HepG2 (cell line): ENCODE results near the gene PPP4C. TPM values are rescaled to one million over a fixed set of nuclear protein-coding genes. Genes with fewer than 3 reads are reported as not detected.

Source experiments
- ATF1 ChIP-seq: IDR thresholded peaks from 2 replicates; pipeline ENCODE4 v1.6.1; 2016; ENCODE audit warnings: mild to moderate bottlenecking, control low read depth
- ATF7-NPFF ChIP-seq: sonication (generic); formaldehyde crosslinking; IDR thresholded peaks from 2 replicates; pipeline ENCODE4 v1.8.1; 2023; ENCODE audit warnings: mild to moderate bottlenecking, low read depth, missing genetic modification reagents, moderate library complexity
- CEBPG ChIP-seq: IDR thresholded peaks from 2 replicates; pipeline ENCODE4 v1.6.1; 2016
- FOXO4 ChIP-seq: sonication (generic); formaldehyde crosslinking; conservative IDR thresholded peaks from 2 replicates; pipeline ENCODE4 v1.8.1; 2023; ENCODE audit warnings: missing genetic modification reagents
- PAXIP1 ChIP-seq: sonication (generic); formaldehyde crosslinking; conservative IDR thresholded peaks from 2 replicates; pipeline ENCODE4 v1.4.0; 2020; ENCODE audit warnings: mild to moderate bottlenecking, missing genetic modification reagents, moderate library complexity
- REST ChIP-seq, 2 experiments: IDR thresholded peaks; 2 replicates each; pipeline ENCODE4 v1.6.1; 2011 to 2012; ENCODE audit warnings: low read length in 2 of 2, borderline replicate concordance in 1 of 2, low read depth in 1 of 2, mild to moderate bottlenecking in 1 of 2, moderate library complexity in 1 of 2
- TBP ChIP-seq: sonication (generic); formaldehyde crosslinking; IDR thresholded peaks from 2 replicates; pipeline ENCODE4 v1.5.0; 2020; ENCODE audit warnings: missing genetic modification reagents
- TRIM24 ChIP-seq: sonication (generic); formaldehyde crosslinking; IDR thresholded peaks from 2 replicates; pipeline ENCODE4 v1.8.0; 2022; ENCODE audit warnings: mild to moderate bottlenecking, missing genetic modification reagents
- U2AF1 ChIP-seq: fragments of 200-400 bp; formaldehyde crosslinking; optimal IDR thresholded peaks from 2 replicates; pipeline ENCODE3; 2017; ENCODE audit warnings: mild to moderate bottlenecking, low read depth, low read length
- ZBTB26 ChIP-seq: IDR thresholded peaks from 2 replicates; pipeline ENCODE4 v1.6.1; 2016; ENCODE audit warnings: missing compliant biosample characterization, missing genetic modification reagents, borderline replicate concordance
- ZBTB3 ChIP-seq: sonication (generic); formaldehyde crosslinking; IDR thresholded peaks from 2 replicates; pipeline ENCODE4 v1.4.0; 2020; ENCODE audit warnings: low read depth, mild to moderate bottlenecking, moderate library complexity, missing genetic modification reagents, borderline replicate concordance
- ZBTB43 ChIP-seq: sonication (generic); formaldehyde crosslinking; conservative IDR thresholded peaks from 2 replicates; pipeline ENCODE4 v1.4.0; 2020; ENCODE audit warnings: missing genetic modification reagents
- ZFP36L2 ChIP-seq: sonication (generic); formaldehyde crosslinking; IDR thresholded peaks from 2 replicates; pipeline ENCODE4 v1.4.0; 2020; ENCODE audit warnings: missing genetic modification reagents
- ZNF230 ChIP-seq: sonication (generic); formaldehyde crosslinking; IDR thresholded peaks from 2 replicates; pipeline ENCODE4 v1.4.0; 2020; ENCODE audit warnings: mild to moderate bottlenecking, missing genetic modification reagents
- ZNF431 ChIP-seq: sonication (generic); formaldehyde crosslinking; IDR thresholded peaks from 2 replicates; pipeline ENCODE4 v1.9.0; 2022; ENCODE audit warnings: missing genetic modification reagents, low read depth, mild to moderate bottlenecking, borderline replicate concordance
- ZNF605 ChIP-seq: sonication (generic); formaldehyde crosslinking; IDR thresholded peaks from 2 replicates; pipeline ENCODE4 v1.8.0; 2022; ENCODE audit warnings: mild to moderate bottlenecking, missing genetic modification reagents
- ZNF772 ChIP-seq: sonication (generic); formaldehyde crosslinking; IDR thresholded peaks from 2 replicates; pipeline ENCODE4 v1.5.0; 2020; ENCODE audit warnings: mild to moderate bottlenecking, missing genetic modification reagents
- polyA plus RNA-seq, 8 experiments: library from polyadenylated mRNA; depleted of rRNA in 3 of 8; stranded (reverse) in 7 of 8; unstranded in 1 of 8; fragments of >200 nt; fragmentation: Illumina TruSeq in 4 of 8; extraction: Trizol in 4 of 8; gene quantifications; 2 replicates each; pipeline versions ENCODE4 v1.2.1 to v1.2.3, GENCODE V29; 2011 to 2016; ENCODE audit warnings: low read depth in 4 of 8, missing spikeins in 1 of 8, mixed read lengths in 1 of 8; ENCODE audit not compliant: insufficient read depth in 1 of 8
- total RNA-seq, 5 experiments: library from RNA; depleted of rRNA; stranded (reverse); fragments of >200 nt; fragmentation: Illumina TruSeq; extraction: Trizol; gene quantifications; 2 replicates each; pipeline ENCODE4 v1.2.3, GENCODE V29; 2016; ENCODE audit warnings: low read depth in 1 of 5

PPP4C gene
- total and polyA plus RNA-seq, 2 of the 13 experiments (the other 11 are each of a cell fraction or from before 2014, with no cell fraction given): 176 to 220 TPM

GRCh38 chr16:30065102-30065942 is 10.5 kb upstream of the PPP4C start, which contains the start of gene ALDOA (continued):
- TF ChIP-seq PAXIP1 (CRISPR knock-in tag): peak; percentile 93
- TF ChIP-seq ZBTB26: peak; percentile 86
- peak; percentile 95 for TF ChIP-seq ATF7-NPFF
- no peak for TF ChIP-seq FOXO4
- peak; percentile 97 for TF ChIP-seq ZNF431
- TF ChIP-seq ZNF772 (CRISPR knock-in tag): peak; percentile 97
- TF ChIP-seq CEBPG: peak; percentile 27; the same call in 1 of the 2 replicates
- TF ChIP-seq TRIM24 (CRISPR knock-in tag): no peak
- TF ChIP-seq U2AF1: peak; percentile 27
- no peak; the same call in 1 of the 2 replicates for TF ChIP-seq ZNF230 (CRISPR knock-in tag)
- no peak; the same call in none of the 2 replicates for TF ChIP-seq ZBTB43 (CRISPR knock-in tag)
- peak; percentile 98 for TF ChIP-seq ZNF605 (CRISPR knock-in tag)
- TF ChIP-seq ATF1 (CRISPR knock-in tag): peak; percentile 61; the same call in 1 of the 2 replicates
- 0 out of 2 replicates have a peak, but pooled peaks have one; percentile 32 for TF ChIP-seq TBP
- no peak; the same call in 1 of the 2 replicates for TF ChIP-seq ZBTB3 (CRISPR knock-in tag)
- TF ChIP-seq ZFP36L2: peak; percentile 75
- peak in 1 of 2 experiments; percentile 43; a peak in 2 of 4 replicates for TF ChIP-seq REST (IDR thresholded peaks at IDR 0.05; ENCODE audit: borderline replicate concordance in 1 of 2, low read depth in 1 of 2, low read length in 2 of 2)
